Measurements from ENCODE around the gene CAMTA1.

CAMTA1 gene

GRCh38 chr1:6927626-6928025 lies 142.4 kb downstream of the CAMTA1 start:
- DNase-seq (ENCODE audit: low read depth in 2 of 2) = no peak

GRCh38 chr1:6928106-6928885 lies 143.0 kb downstream of the CAMTA1 start:
- DNase-seq (ENCODE audit: low read depth in 2 of 2) = no peak

- DNase-seq (ENCODE audit: low read depth in 2 of 2) = no peak
These were observed 145.6 kb downstream of the CAMTA1 start for GRCh38 chr1:6930732-6931300.

GRCh38 chr1:6935361-6935883 lies 150.2 kb downstream of the CAMTA1 start:
- DNase-seq (ENCODE audit: low read depth in 2 of 2) = no peak

- no peak for DNase-seq (ENCODE audit: low read depth in 2 of 2)
These were observed 150.8 kb downstream of the CAMTA1 start for GRCh38 chr1:6935911-6936690.

GRCh38 chr1:6937048-6937447 lies 151.8 kb downstream of the CAMTA1 start:
- no peak for DNase-seq (ENCODE audit: low read depth in 2 of 2)

GRCh38 chr1:6939363-6939762 lies 154.1 kb downstream of the CAMTA1 start:
- no peak for DNase-seq (ENCODE audit: low read depth in 2 of 2)

GRCh38 chr1:6941786-6942185 lies 156.5 kb downstream of the CAMTA1 start:
- DNase-seq (ENCODE audit: low read depth in 2 of 2) = no peak

GRCh38 chr1:6942990-6943389 lies 157.7 kb downstream of the CAMTA1 start:
- DNase-seq (ENCODE audit: low read depth in 2 of 2) = no peak

- no peak for DNase-seq (ENCODE audit: low read depth in 2 of 2)
These were observed 159.2 kb downstream of the CAMTA1 start for GRCh38 chr1:6944434-6944833.

- DNase-seq (ENCODE audit: low read depth in 2 of 2) = no peak
These were observed 162.7 kb downstream of the CAMTA1 start for GRCh38 chr1:6947952-6948351.

GRCh38 chr1:6948416-6948815 lies 163.2 kb downstream of the CAMTA1 start:
- no peak for DNase-seq (ENCODE audit: low read depth in 2 of 2)

- DNase-seq (ENCODE audit: low read depth in 2 of 2) = no peak
These were observed 163.6 kb downstream of the CAMTA1 start for GRCh38 chr1:6948861-6949260.

- DNase-seq (ENCODE audit: low read depth in 2 of 2) = no peak
These were observed 164.9 kb downstream of the CAMTA1 start for GRCh38 chr1:6950001-6950765.

- no peak for DNase-seq (ENCODE audit: low read depth in 2 of 2)
These were observed 166.3 kb downstream of the CAMTA1 start for GRCh38 chr1:6951536-6951935.

- no peak for DNase-seq (ENCODE audit: low read depth in 2 of 2)
These were observed 168.0 kb downstream of the CAMTA1 start for GRCh38 chr1:6953216-6953615.

GRCh38 chr1:6953907-6954364 lies 168.7 kb downstream of the CAMTA1 start:
- DNase-seq (ENCODE audit: low read depth in 2 of 2) = no peak

GRCh38 chr1:6954591-6954990 lies 169.3 kb downstream of the CAMTA1 start:
- DNase-seq (ENCODE audit: low read depth in 2 of 2) = no peak

- DNase-seq (ENCODE audit: low read depth in 2 of 2) = no peak
These were observed 170.3 kb downstream of the CAMTA1 start for GRCh38 chr1:6955357-6956094.

GRCh38 chr1:6956488-6957159 lies 171.4 kb downstream of the CAMTA1 start:
- no peak for DNase-seq (ENCODE audit: low read depth in 2 of 2)
